Epithelial cell of esophagus (primary cell): ENCODE results near the gene PHYKPL.
A peak's percentile ranks its signal among the peaks of the same experiment; 100 is the strongest.

ENCODE experiments used
- DNase-seq: peaks from one replicate; pipeline ENCODE4 v3.0.0; 2010; ENCODE audit warnings: low read depth
- H3K4me3 ChIP-seq: 2 replicates; pipeline ENCODE4 v1.5.1; 2011; ENCODE audit warnings: mild to moderate bottlenecking, low read length, control low read depth
- TF ChIP-seq, protein P1 (sequence below): IDR thresholded peaks from 2 replicates; pipeline ENCODE4 v1.5.1; 2011; ENCODE audit warnings: low read depth, mild to moderate bottlenecking, low read length, control low read depth, inconsistent platforms; ENCODE audit not compliant: insufficient read depth; ENCODE audit errors: missing control alignments

The PHYKPL gene

DNA sequence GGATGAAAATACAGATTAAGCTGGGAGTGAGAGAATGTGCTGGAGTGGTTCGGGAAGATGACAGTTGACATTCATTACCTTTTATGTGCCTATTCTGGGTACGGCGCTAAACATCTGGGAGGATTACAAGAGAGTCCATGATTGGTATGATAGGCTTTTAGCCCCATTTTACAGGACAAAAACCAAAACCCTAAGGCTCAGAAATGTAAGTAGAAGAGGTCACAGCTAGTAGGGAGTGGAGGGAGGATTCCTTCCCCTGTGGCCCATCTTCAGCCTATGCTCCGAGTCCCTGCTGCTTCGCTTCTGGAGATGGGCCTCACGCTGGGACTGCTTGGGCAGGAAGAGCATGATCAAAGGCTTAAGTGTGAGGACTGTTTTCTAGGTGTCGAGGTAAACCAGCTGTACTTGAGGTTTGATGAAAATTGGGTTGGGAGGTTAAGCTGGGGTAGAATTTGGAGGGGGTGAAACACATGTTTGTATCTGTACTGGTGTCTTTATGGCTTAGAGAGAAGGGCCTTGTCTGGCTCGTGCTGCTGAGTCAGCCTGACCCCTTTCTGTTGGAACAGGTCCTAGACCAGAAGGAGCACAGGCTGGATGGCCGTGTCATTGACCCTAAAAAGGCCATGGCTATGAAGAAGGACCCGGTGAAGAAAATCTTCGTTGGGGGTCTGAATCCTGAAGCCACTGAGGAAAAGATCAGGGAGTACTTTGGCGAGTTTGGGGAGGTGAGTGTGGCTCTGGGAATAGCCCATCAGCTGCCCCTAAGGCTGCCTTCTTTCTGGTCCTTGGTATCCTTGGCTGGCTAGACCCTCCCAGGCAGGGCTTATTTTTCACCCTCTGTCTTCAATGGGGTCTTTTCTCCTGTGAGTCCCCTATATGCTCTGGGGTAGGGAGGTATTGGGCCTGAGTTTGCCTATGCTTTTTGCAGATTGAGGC lies 26.2 kb downstream of the PHYKPL start:
- TF ChIP-seq, protein P1, sequence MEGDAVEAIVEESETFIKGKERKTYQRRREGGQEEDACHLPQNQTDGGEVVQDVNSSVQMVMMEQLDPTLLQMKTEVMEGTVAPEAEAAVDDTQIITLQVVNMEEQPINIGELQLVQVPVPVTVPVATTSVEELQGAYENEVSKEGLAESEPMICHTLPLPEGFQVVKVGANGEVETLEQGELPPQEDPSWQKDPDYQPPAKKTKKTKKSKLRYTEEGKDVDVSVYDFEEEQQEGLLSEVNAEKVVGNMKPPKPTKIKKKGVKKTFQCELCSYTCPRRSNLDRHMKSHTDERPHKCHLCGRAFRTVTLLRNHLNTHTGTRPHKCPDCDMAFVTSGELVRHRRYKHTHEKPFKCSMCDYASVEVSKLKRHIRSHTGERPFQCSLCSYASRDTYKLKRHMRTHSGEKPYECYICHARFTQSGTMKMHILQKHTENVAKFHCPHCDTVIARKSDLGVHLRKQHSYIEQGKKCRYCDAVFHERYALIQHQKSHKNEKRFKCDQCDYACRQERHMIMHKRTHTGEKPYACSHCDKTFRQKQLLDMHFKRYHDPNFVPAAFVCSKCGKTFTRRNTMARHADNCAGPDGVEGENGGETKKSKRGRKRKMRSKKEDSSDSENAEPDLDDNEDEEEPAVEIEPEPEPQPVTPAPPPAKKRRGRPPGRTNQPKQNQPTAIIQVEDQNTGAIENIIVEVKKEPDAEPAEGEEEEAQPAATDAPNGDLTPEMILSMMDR, result no peak

DNA sequence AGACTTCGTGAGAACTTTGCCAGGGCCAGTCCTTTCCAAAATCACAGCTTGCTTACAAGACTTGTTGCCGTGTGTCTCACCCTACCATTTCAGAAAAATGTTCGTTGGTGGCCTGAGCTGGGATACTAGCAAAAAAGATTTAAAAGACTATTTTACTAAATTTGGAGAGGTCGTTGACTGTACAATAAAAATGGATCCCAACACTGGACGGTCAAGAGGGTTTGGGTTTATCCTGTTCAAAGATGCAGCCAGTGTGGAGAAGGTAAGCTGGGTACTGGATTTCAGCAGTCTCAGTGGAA lies 26.9 kb downstream of the PHYKPL start:
- DNase-seq, result no peak
- H3K4me3 ChIP-seq, result peak overlapping the region; percentile 96
- TF ChIP-seq, protein P1, result no peak

More for the DNA sequence above, 26.2 kb downstream of the PHYKPL start:
- H3K4me3 ChIP-seq, result peak overlapping the region; percentile 96
- DNase-seq, result no peak

DNA sequence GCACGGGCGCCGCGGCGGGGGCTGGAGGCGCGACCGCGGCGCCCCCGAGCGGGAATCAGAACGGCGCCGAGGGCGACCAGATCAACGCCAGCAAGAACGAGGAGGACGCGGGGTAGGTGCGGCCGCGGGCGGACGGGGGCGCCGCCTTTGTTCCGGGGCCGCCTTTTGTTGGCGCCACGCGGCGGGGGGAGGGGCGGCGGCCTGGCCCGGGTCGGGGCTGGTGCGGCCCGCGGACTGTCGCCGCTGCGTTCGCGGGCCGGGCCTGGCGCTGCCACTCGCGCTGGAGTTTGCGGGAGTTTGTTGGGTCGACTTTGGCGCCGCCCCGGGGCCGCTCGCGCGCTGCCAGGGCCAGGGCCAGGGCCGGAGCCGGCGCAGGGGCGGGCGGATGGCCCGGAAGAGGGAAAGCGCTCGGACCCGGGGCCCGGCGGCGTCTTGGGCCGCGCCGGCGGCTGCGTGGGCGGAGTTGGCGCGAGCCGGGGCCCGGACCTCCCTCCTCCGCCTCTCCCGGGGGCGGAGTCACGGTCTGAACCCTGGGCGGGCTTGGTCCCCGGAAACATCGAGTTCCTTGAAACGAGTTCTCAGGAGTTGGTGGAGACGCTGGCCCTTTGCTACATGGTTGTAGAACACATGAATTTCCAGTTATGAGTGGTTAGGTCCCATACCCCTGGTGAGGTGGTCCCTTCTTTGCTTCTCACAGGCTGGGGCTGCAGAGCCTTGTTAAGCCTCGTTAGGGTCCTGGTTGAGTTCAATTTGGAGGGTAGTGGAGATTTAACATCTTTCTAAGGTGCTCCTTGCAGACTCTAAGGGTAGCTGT lies 27.5 kb downstream of the PHYKPL start:
- peak; percentile 80 for DNase-seq
- TF ChIP-seq, protein P1, result no peak
- peak overlapping the region; percentile 96 for H3K4me3 ChIP-seq

DNA sequence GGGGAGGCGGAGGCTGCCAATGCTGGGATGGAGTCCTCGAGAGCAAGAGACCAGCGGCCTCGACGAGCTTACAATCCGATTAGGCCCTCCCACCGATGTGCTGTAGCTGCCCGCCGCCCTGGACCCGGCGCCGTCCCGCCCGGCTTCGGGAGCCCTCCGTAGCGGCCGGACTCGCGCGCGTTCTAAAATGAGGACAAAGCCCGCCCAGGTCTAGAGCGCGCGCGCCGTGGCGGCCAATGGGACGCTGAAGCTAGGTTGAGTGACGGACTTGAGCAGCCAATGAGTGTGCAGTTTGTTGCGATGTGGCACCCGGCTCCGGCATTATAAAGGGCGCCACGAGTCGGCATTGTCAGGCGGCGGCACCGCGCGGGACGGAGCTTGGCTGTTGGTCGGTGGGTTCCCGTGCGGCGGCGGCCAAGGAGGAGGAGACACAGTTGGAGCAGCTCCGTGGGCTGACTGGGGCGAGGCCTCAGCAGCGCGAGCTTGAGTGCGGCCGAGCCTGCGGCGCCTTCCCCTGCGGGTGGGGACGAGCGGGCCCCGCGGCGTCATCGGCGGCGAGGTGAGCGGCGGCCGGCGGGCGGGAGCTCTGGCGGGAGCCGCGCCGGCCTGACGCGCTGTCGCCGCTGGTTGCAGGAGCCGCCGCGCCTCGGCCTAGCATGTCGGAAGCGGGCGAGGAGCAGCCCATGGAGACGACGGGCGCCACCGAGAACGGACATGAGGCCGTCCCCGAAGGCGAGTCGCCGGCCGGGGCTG lies 28.2 kb downstream of the PHYKPL start, which contains the start of gene HNRNPAB:
Gene HNRNPAB (plus strand): TSS at position 352 of the 753 bp plus-strand sequence. CDS start 305 bp downstream, at position 657.
- TF ChIP-seq, protein P1, result no peak
- H3K4me3 ChIP-seq, result peak within 1 kb of the TSS; percentile 96
- peak; percentile 96 for DNase-seq

DNA sequence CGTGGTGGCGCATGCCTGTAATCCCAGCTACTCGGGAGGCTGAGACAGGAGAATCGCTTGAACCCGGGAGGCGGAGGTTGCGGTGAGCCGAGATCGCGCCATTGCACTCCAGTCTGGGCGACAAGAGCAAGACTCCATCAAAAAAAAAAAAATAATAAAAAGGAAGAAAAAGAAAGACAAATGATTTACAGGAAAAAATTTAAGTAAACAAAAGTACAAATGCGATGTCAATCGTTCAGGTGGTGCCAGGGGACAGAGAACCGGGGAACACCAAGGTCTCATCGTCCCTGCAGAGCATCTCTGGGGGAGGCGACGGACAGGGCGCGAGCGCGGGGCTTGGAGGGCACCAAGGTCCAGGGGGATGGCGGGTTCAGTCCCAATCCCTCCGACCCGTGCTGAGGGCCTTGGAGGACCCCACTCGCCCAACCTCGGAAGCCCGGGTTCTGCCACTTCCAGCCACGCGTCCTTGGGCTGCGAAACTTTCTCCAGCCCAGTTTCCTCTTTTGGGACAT lies 28.9 kb downstream of the PHYKPL start:
- TF ChIP-seq, protein P1, result no peak
- no peak for DNase-seq
- peak overlapping the region; percentile 96 for H3K4me3 ChIP-seq

DNA sequence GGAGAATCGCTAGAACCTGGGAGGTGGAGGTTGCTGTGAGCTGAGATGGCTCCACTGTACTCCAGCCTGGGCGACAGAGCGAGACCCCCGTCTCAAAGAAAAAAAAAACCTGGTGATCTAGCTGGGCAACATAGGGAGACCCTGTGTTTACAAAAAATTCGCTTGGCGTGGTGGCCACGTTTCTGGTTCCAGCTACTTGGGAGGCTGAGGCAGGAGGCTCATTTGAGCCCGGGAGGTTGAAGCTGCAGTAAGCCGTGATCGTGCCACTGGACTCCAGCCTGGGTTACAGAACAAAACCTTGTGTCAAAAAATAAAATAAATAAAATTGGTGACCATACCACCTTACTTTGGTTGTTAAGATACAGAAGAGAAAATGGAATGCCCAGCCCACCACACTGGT lies 30.1 kb downstream of the PHYKPL start:
- no peak for DNase-seq
- TF ChIP-seq, protein P1, result no peak
- no peak overlapping the region for H3K4me3 ChIP-seq
